ENCODE results near the gene SOX6. TPM values are rescaled to one million over a fixed set of nuclear protein-coding genes. Genes with fewer than 3 reads are reported as not detected.

The SOX6 gene
- total RNA-seq, 1 experiment from 2014 or later: 0.21 TPM

DNA sequence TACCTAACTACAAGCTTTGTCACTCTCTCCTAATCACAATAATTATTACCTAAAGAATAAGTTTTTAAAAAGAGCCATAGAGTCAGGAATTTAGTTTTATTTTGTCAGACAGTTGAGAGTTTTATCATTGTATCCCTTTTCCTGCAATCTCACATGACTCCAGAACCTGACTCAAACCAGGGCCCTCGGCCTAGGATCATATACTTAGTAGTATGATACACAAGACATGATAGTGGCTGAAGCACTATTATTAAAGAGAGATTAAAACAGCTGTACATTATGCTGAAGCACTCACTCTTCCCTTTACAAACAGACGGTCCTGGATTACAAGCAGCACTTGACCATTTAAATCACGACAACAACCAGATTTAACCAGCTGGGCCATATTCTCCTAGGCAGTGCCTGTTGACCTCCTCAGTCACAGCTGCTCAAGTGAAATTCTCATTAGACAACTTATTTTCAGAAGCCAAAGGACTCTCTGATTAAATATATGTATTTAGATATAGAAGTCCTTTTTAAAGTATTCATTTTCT, 44.0 kb downstream of the SOX6 start:
- CTCF ChIA-PET: no interaction called here
- no peaks in the 10 kb centered on the region for H3K36me3 ChIP-seq (ENCODE audit: control insufficient read depth, insufficient read depth, low read length)
- no peaks in the 10 kb centered on the region for H3K9me3 ChIP-seq (ENCODE audit: control insufficient read depth, insufficient read depth, low read depth, low read length)
- no peaks in the 10 kb centered on the region for H3K27me3 ChIP-seq (ENCODE audit: control insufficient read depth, insufficient read depth, low read length)
- no peak overlapping the region for H3K27ac ChIP-seq (ENCODE audit: low read length)
- DNase-seq (ENCODE audit: low read depth, low spot score) (no peak), ATAC-seq (no peak)
- intact Hi-C loops (cut with micrococcal nuclease; ENCODE audit: unreplicated experiment): no loop called here
- no peaks in the 10 kb centered on the region for H3K4me1 ChIP-seq (ENCODE audit: control insufficient read depth, insufficient read depth, low read length)
- BruUV-seq (replicated peaks): no TSS peak
- TF ChIP-seq TCF7L2 (IDR thresholded peaks at IDR 0.05; ENCODE audit: low read depth, low read length) (no peak), SIN3A (IDR thresholded peaks at IDR 0.05; ENCODE audit: borderline replicate concordance, insufficient read depth, low read depth, low read length) (no peak), POLR2AphosphoS5 (IDR thresholded peaks at IDR 0.05; ENCODE audit: low read depth, low read length) (no peak), CTCF (IDR thresholded peaks at IDR 0.05) (no peak)
- TF ChIP-seq, protein P1, sequence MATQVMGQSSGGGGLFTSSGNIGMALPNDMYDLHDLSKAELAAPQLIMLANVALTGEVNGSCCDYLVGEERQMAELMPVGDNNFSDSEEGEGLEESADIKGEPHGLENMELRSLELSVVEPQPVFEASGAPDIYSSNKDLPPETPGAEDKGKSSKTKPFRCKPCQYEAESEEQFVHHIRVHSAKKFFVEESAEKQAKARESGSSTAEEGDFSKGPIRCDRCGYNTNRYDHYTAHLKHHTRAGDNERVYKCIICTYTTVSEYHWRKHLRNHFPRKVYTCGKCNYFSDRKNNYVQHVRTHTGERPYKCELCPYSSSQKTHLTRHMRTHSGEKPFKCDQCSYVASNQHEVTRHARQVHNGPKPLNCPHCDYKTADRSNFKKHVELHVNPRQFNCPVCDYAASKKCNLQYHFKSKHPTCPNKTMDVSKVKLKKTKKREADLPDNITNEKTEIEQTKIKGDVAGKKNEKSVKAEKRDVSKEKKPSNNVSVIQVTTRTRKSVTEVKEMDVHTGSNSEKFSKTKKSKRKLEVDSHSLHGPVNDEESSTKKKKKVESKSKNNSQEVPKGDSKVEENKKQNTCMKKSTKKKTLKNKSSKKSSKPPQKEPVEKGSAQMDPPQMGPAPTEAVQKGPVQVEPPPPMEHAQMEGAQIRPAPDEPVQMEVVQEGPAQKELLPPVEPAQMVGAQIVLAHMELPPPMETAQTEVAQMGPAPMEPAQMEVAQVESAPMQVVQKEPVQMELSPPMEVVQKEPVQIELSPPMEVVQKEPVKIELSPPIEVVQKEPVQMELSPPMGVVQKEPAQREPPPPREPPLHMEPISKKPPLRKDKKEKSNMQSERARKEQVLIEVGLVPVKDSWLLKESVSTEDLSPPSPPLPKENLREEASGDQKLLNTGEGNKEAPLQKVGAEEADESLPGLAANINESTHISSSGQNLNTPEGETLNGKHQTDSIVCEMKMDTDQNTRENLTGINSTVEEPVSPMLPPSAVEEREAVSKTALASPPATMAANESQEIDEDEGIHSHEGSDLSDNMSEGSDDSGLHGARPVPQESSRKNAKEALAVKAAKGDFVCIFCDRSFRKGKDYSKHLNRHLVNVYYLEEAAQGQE (IDR thresholded peaks at IDR 0.05; ENCODE audit: insufficient read depth in 1 of 2, low read depth in 2 of 2, low read length in 1 of 2): no peak
- POLR2A ChIA-PET: no interaction called here
- in situ Hi-C loops (cut with HindIII; ENCODE audit: low pct_unique_long_range_greater_than_20kb, low sequenced_read_pairs): no loop called here
- H3K4me3 ChIP-seq (ENCODE audit: low read depth in 2 of 2, low read length in 2 of 2): no peak overlapping the region

- ATAC-seq (no peak), DNase-seq (ENCODE audit: low read depth, low spot score) (no peak)
- ChIA-PET CTCF (no interaction called here), POLR2A (no interaction called here)
- intact Hi-C loops (cut with micrococcal nuclease; ENCODE audit: unreplicated experiment) (no loop called here), in situ Hi-C loops (cut with HindIII; ENCODE audit: low pct_unique_long_range_greater_than_20kb, low sequenced_read_pairs) (no loop called here)
- no peak overlapping the region for H3K4me3 ChIP-seq (ENCODE audit: low read depth in 2 of 2, low read length in 2 of 2)
- no peaks in the 10 kb centered on the region for H3K36me3 ChIP-seq (ENCODE audit: control insufficient read depth, insufficient read depth, low read length)
- no peaks in the 10 kb centered on the region for H3K27me3 ChIP-seq (ENCODE audit: control insufficient read depth, insufficient read depth, low read length)
- no peak overlapping the region for H3K27ac ChIP-seq (ENCODE audit: low read length)
- no peak for TF ChIP-seq SIN3A (IDR thresholded peaks at IDR 0.05; ENCODE audit: borderline replicate concordance, insufficient read depth, low read depth, low read length)
- TF ChIP-seq CTCF (IDR thresholded peaks at IDR 0.05): no peak
- TF ChIP-seq, protein P1 (IDR thresholded peaks at IDR 0.05; ENCODE audit: insufficient read depth in 1 of 2, low read depth in 2 of 2, low read length in 1 of 2): no peak
- no peak for TF ChIP-seq POLR2AphosphoS5 (IDR thresholded peaks at IDR 0.05; ENCODE audit: low read depth, low read length)
- no peak for TF ChIP-seq TCF7L2 (IDR thresholded peaks at IDR 0.05; ENCODE audit: low read depth, low read length)
- H3K9me3 ChIP-seq (ENCODE audit: control insufficient read depth, insufficient read depth, low read depth, low read length): no peaks in the 10 kb centered on the region
- no peaks in the 10 kb centered on the region for H3K4me1 ChIP-seq (ENCODE audit: control insufficient read depth, insufficient read depth, low read length)
- BruUV-seq (replicated peaks): no TSS peak
Observed at GRCh38 chr11:16311831-16312230, 44.5 kb downstream of the SOX6 start.
